MM.1S (cell line): ENCODE measurements around the gene MR1.

Experiments
- EZH2phosphoT487 ChIP-seq: fragments of 300-600 bp; sonication (generic); IDR thresholded peaks from 2 replicates; pipeline ENCODE4 v1.6.1; 2018; ENCODE audit warnings: antibody characterized with exemption, low read length
- TF ChIP-seq, protein P1 (sequence below): fragments of 300-600 bp; sonication (generic); IDR thresholded peaks from 2 replicates; pipeline ENCODE4 v1.5.1; 2016; ENCODE audit warnings: antibody characterized with exemption, low read length, mixed read lengths

DNA sequence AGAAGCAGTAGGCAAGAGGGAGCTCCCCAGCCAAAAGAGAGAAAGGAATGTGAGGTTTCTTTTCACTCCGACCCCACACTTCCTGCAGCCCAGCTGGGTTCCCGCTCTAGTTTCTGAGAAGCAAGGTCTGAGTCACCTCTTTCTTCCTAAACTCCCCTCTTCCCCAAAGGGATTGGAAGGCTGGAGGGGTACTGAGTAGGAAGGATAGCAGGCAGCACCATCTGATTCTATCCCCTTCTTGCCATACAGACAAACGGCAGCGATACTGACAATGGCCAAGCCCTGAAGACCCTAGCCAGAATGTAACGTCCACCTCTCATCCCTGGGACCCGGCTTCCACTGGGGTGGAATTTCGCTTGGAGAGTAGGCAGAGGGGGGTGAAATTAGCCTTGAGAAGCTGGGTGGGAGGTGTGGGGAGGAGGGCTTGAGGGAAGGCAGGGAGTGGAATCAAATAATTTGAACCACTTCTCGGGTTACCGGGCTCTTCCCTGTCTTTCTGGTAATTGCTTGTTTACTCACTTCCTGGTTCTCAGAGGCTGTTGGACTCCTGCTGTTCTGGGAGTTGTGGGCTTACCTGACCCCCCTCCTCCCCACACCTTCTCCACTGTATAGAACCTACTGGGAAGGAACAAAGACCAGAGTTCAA lies 67.9 kb downstream of the MR1 start:
- TF ChIP-seq, protein P1, sequence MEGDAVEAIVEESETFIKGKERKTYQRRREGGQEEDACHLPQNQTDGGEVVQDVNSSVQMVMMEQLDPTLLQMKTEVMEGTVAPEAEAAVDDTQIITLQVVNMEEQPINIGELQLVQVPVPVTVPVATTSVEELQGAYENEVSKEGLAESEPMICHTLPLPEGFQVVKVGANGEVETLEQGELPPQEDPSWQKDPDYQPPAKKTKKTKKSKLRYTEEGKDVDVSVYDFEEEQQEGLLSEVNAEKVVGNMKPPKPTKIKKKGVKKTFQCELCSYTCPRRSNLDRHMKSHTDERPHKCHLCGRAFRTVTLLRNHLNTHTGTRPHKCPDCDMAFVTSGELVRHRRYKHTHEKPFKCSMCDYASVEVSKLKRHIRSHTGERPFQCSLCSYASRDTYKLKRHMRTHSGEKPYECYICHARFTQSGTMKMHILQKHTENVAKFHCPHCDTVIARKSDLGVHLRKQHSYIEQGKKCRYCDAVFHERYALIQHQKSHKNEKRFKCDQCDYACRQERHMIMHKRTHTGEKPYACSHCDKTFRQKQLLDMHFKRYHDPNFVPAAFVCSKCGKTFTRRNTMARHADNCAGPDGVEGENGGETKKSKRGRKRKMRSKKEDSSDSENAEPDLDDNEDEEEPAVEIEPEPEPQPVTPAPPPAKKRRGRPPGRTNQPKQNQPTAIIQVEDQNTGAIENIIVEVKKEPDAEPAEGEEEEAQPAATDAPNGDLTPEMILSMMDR: no peak
- TF ChIP-seq EZH2phosphoT487: no peak
